Fibroblast of lung (primary cell): ENCODE results near the gene CRIP3. TPM values are rescaled to one million over a fixed set of nuclear protein-coding genes. Genes with fewer than 3 reads are reported as not detected.

Source experiments
- DNase-seq, 2 donors: peaks; one replicate each; pipeline versions ENCODE4 v3.0.0 to v3.0.0-alpha.2; 2010; ENCODE audit warnings: low read depth in 2 of 2
- H2AFZ ChIP-seq: 2 replicates; pipeline ENCODE4 v1.5.1; 2012; ENCODE audit warnings: low read length, control low read depth, inconsistent platforms
- H3K27ac ChIP-seq: 2 replicates; pipeline ENCODE4 v1.5.1; 2011; ENCODE audit warnings: low read length, control low read depth; ENCODE audit not compliant: insufficient read depth
- H3K27me3 ChIP-seq: 2 replicates; pipeline ENCODE4 v1.5.1; 2011; ENCODE audit warnings: mild to moderate bottlenecking, low read length; ENCODE audit not compliant: control insufficient read depth, insufficient read depth
- H3K36me3 ChIP-seq: 2 replicates; pipeline ENCODE4 v1.5.1; 2011; ENCODE audit warnings: low read length; ENCODE audit not compliant: control insufficient read depth, insufficient read depth
- H3K4me1 ChIP-seq: 2 replicates; pipeline ENCODE4 v1.5.1; 2011; ENCODE audit warnings: low read length; ENCODE audit not compliant: control insufficient read depth, insufficient read depth; ENCODE audit errors: extremely low read depth
- H3K4me2 ChIP-seq: 2 replicates; pipeline ENCODE4 v1.5.1; 2011; ENCODE audit warnings: low read length, control low read depth; ENCODE audit not compliant: insufficient read depth; ENCODE audit errors: extremely low read depth
- H3K4me3 ChIP-seq, 4 experiments: fragments of 200-600 bp in 1 of 4; sonication (generic) in 1 of 4; replicated peaks in 1 of 4; 2 replicates each; pipeline ENCODE4 v1.5.1; 2011 to 2016; ENCODE audit warnings: low read length in 4 of 4, low read depth in 3 of 4, mild to moderate bottlenecking in 3 of 4, control low read depth in 2 of 4, inconsistent platforms in 1 of 4, mixed read lengths in 1 of 4; ENCODE audit not compliant: insufficient read depth in 1 of 4; ENCODE audit errors: control extremely low read depth in 1 of 4
- H3K79me2 ChIP-seq: 2 replicates; pipeline ENCODE4 v1.5.1; 2012; ENCODE audit warnings: mild to moderate bottlenecking, low read length, inconsistent platforms; ENCODE audit not compliant: control insufficient read depth, insufficient read depth
- H3K9ac ChIP-seq: 2 replicates; pipeline ENCODE4 v1.5.1; 2011; ENCODE audit warnings: mild to moderate bottlenecking, low read length, control low read depth; ENCODE audit not compliant: insufficient read depth
- H3K9me3 ChIP-seq: 2 replicates; pipeline ENCODE4 v1.5.1; 2012; ENCODE audit warnings: low read depth, low read length; ENCODE audit not compliant: control insufficient read depth, insufficient read depth
- H4K20me1 ChIP-seq: 2 replicates; pipeline ENCODE4 v1.5.1; 2011; ENCODE audit warnings: low read length; ENCODE audit not compliant: control insufficient read depth, insufficient read depth; ENCODE audit errors: extremely low read depth
- CTCF ChIP-seq, 2 donors: IDR thresholded peaks in 1 of 2; conservative IDR thresholded peaks in 1 of 2; 1 replicate in 1 of 2; 2 replicates in 1 of 2; pipeline ENCODE4 v1.5.1; 2011 to 2012; ENCODE audit warnings: low read length in 2 of 2, control low read depth in 1 of 2, inconsistent platforms in 1 of 2, low read depth in 1 of 2, mild to moderate bottlenecking in 1 of 2
- EZH2 ChIP-seq: IDR thresholded peaks from 2 replicates; pipeline ENCODE4 v1.5.1; 2012; ENCODE audit warnings: low read length, control low read depth, mild to moderate bottlenecking; ENCODE audit errors: missing control alignments
- polyA plus RNA-seq, 2 donors: library from polyadenylated mRNA; depleted of rRNA in 1 of 2; stranded (reverse) in 1 of 2; unstranded in 1 of 2; fragments of >200 nt; gene quantifications; 2 replicates each; pipeline ENCODE4 v1.2.1, GENCODE V29; 2011 to 2012; ENCODE audit warnings: missing spikeins in 1 of 2
- total RNA-seq: library from RNA; depleted of rRNA; stranded (reverse); fragments of >200 nt; gene quantifications from 2 replicates; pipeline ENCODE4 v1.2.1, GENCODE V29; 2014

CRIP3 gene
- total and polyA plus RNA-seq, 2 donors (not counting 1 experiment from before 2014, with no cell fraction given), result not detected

- H4K20me1 ChIP-seq, result no peaks in the 10 kb centered on the region
- no peaks in the 10 kb centered on the region for H3K9me3 ChIP-seq
- peaks cover 5% of the 10 kb centered on the region for H3K27me3 ChIP-seq
- no peaks in the 10 kb centered on the region for H3K36me3 ChIP-seq
- no peak overlapping the region for H3K9ac ChIP-seq
- no peak overlapping the region for H2AFZ ChIP-seq
- H3K4me3 ChIP-seq, result no peak overlapping the region
- DNase-seq, result no peak
- H3K79me2 ChIP-seq, result no peaks in the 10 kb centered on the region
- no peak overlapping the region for H3K27ac ChIP-seq
- no peak for TF ChIP-seq EZH2
- TF ChIP-seq CTCF (conservative IDR thresholded peaks at IDR 0.05 in 1 of 2, IDR thresholded peaks at IDR 0.05 in 1 of 2; ENCODE audit: low read depth in 1 of 2, low read length in 2 of 2), result no peak
- no peaks in the 10 kb centered on the region for H3K4me1 ChIP-seq
- H3K4me2 ChIP-seq, result no peak overlapping the region
These were observed 45.8 kb downstream of the CRIP3 start for GRCh38 chr6:43262780-43263313.

DNA sequence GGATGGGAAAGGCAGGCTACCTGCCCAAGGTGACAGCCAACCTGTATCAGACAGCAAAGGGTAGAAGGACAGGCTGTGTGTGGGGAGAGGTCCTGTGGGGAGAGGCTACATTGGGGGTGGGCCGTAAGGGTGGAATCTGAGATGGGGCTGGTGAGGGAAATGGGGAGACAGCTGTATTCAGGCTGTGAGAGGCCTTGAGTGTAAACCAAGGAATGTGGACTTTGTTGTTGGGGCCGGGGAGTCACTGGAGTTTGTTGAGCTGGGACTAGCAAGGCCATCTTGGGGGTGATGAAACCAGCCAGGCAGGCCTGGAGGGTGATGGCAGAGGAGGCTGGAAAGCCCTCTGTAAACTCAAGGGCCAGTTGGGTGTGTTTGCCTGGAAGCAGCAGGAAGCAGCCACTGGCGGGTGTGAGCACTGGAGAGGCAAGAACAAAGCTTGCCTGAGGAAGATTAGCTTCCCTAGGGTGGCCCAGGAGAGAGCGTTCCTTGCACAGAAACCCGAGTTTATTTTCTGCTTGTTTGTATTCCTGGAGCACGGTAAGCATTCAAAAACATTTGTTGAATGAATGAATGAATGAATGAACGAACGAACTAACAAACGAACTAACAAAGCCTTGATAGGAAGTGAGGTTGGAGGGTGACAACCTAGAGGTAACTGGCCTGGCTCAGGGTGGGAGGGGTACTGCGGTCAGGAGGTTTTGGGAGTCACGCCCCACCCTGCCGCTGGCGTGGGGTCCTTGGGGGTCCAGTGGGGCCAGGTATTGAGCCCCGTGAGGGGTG is 46.4 kb downstream of the CRIP3 start:
- Histone ChIP-seq H2AFZ (no peak overlapping the region), H3K27me3 (peaks cover 4% of the 10 kb centered on the region), H3K27ac (no peak overlapping the region), H3K36me3 (no peaks in the 10 kb centered on the region), H3K4me2 (no peak overlapping the region), H3K4me1 (no peaks in the 10 kb centered on the region), H3K4me3 (no peak overlapping the region), H3K79me2 (no peaks in the 10 kb centered on the region), H3K9me3 (no peaks in the 10 kb centered on the region), H3K9ac (no peak overlapping the region), H4K20me1 (no peaks in the 10 kb centered on the region)
- DNase-seq, result no peak
- TF ChIP-seq EZH2, result no peak
- TF ChIP-seq CTCF (conservative IDR thresholded peaks at IDR 0.05 in 1 of 2, IDR thresholded peaks at IDR 0.05 in 1 of 2; ENCODE audit: low read depth in 1 of 2, low read length in 2 of 2), result no peak

DNA sequence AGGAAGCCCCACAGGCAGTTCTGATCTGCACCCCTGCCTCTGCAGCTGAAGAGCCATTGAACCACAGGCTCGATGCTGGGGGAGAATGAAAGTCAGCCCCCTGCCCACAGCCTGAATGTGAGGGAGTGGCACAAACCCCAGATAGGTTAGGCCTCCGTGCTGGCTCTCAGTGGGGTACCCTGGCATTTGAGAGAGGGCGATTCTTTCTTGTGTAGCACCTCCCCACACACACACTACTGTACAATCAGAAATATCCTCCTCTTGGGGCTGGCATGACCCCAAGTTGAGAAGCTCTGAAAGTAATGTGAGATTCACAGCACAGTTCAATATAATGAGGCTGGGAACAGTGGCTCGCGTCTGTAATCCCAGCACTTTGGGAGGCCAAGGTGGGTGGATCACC is 47.4 kb downstream of the CRIP3 start:
- no peaks in the 10 kb centered on the region for H4K20me1 ChIP-seq
- no peaks in the 10 kb centered on the region for H3K36me3 ChIP-seq
- H3K4me3 ChIP-seq, result no peak overlapping the region
- TF ChIP-seq EZH2 (no peak), CTCF (conservative IDR thresholded peaks at IDR 0.05 in 1 of 2, IDR thresholded peaks at IDR 0.05 in 1 of 2; ENCODE audit: low read depth in 1 of 2, low read length in 2 of 2) (no peak)
- H3K4me2 ChIP-seq, result no peak overlapping the region
- no peak overlapping the region for H2AFZ ChIP-seq
- no peak overlapping the region for H3K27ac ChIP-seq
- no peak overlapping the region for H3K9ac ChIP-seq
- H3K4me1 ChIP-seq, result no peaks in the 10 kb centered on the region
- DNase-seq, result no peak
- no peaks in the 10 kb centered on the region for H3K9me3 ChIP-seq
- no peaks in the 10 kb centered on the region for H3K79me2 ChIP-seq
- no peaks in the 10 kb centered on the region for H3K27me3 ChIP-seq
